CD4-positive, alpha-beta T cell treated with Interleukin-10 for 1 hour (primary cell): ENCODE results near the gene HOXC4.
"Not testable (repeated sequence)": the region's sequence is repeated elsewhere in the genome, so short reads cannot be mapped to it uniquely, and the experiment has no call there.

Experiments used
- DNase-seq: peaks from one replicate; pipeline ENCODE4 v3.0.0-alpha.2; 2020

Gene HOXC4

DNA sequence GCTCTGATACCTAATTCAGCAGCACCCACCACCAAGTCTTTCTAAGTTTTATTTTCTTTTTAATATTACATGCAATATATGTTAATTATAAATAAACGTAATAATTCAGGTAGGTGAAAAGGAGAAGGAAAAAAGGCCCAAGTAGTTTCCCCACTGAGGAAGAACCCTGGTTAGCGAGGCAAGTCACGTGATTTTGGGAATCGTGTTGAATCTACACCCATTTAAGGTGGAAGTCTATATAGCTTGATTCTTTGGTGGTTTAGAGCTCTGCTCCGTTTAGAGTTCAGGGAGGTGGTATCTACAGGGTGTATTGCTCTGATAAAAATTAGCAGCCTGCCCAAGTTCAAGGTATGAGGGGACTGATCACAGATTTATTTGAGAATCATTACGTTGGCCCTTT is 47.0 kb downstream of the HOXC4 start:
- not testable (repeated sequence) for DNase-seq

DNA sequence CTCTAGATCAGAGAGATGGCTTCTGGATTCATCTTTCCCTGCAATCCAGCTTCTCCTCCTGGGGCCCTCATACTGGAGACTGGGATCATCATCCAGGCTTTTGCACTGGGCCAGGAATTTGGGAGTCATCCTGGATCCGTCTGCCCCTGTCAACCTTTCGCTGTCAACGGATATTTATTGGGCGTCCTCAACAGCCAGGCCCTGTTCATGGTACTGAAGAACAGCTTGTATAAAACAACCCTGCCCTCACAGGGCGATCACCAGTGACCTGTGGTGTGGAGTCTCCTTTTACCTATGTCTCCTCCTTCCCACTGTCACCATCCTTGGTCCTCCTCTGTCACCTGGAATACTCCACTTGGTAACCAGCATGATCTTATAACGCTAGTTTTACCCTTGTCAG is 48.6 kb downstream of the HOXC4 start:
- not testable (repeated sequence) for DNase-seq

- DNase-seq: not testable (repeated sequence)
These were observed 50.2 kb downstream of the HOXC4 start for GRCh38 chr12:54103827-54104226.
